Stimulated activated CD4-positive, alpha-beta T cell treated with anti-CD3 and anti-CD28 coated beads, Interleukin-1b, Interleukin-23, amount 100 ng/mL, for 1 hour (primary cell): ENCODE data around the gene HRH2.
"Not testable (repeated sequence)": the region's sequence is repeated elsewhere in the genome, so short reads cannot be mapped to it uniquely, and the experiment has no call there.

Experiments used
- DNase-seq, 2 donors: peaks; one replicate each; pipeline ENCODE4 v3.0.0-alpha.2; 2020; ENCODE audit warnings: low read depth in 2 of 2

HRH2 gene

DNA sequence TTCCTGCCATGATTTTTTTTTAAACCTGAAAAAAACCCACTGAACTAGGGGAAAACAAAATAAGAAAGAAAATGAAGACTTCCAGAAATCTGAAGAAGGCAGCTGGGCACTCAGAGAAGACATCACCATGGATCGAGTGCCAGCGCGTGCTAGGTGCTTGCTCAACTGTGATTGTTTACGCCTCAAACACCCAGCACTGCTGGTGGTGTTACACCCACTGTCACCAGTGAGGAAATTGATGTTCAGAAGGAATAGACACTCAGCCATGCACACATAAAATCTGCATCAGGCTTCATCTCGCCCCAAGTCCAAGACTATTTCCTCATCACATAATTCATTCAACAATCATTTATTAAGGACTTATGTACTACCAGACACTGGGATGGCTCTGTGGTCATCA is 82.1 kb downstream of the HRH2 start:
- no peak for DNase-seq

DNA sequence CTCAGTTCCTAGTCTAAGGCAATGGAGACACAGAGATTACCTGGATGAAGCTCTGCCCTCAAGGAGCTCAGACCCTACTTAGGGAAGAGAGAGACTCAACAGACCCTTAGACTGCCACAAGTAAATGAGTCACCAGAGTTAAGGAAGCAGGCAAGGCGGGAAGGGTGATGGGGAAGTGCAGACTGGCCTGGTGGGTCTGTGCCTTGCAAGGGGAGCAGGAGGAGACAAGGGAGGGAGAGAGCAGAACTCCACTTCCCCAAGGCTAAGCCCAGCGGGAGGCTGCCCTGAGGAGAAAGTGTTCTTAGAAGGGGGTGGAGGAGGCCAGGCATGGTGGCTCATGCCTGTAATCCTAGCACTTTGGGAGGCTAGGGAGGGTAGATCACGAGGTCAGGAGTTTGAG is 83.7 kb downstream of the HRH2 start:
- no peak for DNase-seq

DNA sequence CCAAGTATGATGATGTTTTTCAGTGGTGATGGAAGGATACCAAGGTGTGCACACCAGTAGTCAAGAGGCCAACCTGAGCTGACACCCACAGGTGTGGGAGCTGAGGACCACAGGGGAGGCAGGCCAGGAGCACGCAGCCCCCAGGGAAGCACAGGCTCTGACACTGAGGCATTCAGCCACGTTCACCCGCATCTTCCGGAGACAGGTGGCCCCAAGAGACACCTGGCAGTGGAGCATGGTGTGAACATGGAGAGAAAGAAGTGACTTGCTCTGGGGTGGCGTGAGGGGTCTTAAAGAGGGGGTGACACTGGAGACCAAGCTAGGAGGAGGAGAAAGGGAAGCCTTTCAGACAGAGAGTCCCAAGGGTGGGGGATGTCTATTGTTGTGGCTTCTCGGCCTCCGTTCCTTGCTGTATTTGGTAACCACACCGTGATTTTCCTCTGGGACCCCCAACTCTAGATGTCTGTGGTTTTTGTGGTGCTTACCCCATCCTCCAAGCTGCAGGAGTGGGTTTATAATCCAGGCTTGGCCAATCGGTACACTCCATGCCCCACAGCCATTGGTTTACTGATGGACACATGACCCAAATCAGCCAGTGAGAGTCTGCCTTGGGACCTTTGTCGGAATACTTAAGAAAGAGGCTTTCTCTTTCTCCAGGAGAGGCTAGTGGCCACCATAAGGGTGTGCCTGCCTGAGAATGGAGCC is 84.6 kb downstream of the HRH2 start:
- no peak for DNase-seq

DNA sequence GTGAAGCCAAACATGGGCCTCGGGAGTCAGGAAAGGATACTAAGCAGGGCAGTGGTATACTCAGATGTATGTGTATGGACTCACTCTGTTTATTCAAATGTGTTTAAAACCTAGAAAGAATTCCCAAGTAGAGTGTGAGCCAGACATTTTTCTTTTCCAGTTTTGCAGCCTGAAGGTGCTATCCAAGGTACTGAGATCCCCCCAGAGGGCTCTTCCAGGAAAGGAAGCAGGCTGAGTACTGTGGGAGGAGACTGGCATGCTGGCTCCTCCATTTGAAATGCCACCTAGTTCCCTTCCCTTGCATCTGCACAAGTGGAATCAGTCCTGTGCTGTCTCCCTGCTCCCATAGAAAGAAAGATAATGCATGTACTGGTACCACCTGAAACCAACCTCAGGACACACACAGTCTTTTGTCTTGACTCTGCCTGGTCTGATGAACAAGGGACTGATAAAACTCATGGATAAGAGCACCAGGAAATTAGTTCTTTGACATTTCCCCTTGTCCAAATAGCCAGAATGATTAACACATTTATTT is 85.9 kb downstream of the HRH2 start:
- DNase-seq: no peak

DNA sequence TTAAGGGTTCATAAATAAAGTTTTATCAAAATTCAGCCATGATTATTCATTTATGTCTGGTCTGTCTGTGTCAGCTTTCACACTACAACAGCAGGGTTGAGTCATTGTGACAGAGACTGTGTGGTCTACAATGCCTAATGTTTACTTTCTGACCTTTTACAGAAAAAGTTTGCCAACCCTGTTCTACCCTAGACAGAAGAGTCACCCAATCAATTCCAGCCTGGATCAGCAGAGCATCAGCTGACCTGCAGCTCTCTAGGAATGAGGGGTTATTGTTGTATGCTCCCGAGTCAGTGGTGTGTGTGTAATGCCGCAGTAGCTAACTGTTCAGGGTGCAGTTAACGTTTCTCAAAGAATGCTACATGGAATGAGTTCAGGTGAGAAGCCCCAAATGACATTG is 87.3 kb downstream of the HRH2 start:
- no peak for DNase-seq

DNA sequence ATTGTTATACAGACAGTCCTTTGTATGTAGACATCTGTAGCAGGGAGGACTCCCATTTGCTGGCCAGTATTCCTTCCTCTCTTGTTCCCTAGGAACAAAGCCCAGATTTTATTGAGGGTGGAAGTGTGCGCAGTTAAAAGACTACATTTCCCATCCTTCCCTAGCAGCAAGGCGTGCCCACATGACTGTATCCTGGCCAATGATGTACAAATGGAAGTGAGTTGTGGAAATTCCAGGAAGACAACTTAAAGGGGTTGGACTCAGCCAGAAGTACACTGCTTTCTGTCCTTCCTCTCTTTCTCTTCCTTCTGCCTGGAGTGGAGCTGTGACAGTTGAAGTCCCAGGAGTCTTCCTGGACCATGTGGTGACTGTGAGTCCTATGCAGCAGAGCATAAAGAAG is 89.0 kb downstream of the HRH2 start:
- no peak for DNase-seq

DNA sequence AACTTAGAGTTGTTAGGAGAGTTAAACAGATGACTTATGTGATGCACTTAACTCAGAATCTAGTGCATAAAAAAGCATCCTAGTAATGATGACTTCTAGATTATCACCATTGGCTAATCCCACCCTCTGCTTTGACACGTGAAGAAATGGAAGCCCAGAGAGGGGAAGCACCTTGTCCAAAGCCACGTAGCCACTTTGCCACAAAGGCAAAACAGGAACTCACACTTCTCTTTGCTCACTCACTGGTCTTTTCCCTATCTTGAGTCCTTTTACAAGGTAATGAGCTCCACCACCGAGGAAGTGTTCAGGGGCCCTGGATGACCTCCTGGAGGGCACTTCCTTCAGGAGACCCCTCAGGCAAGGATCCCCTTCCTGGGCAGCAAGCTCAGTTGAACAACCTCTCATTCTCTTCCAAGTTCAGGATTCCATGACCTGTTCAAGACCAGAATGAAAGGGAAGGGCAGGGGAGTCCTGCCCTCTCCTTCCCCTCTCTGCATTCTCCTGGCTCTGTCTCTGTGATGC is 89.7 kb downstream of the HRH2 start:
- no peak for DNase-seq

DNA sequence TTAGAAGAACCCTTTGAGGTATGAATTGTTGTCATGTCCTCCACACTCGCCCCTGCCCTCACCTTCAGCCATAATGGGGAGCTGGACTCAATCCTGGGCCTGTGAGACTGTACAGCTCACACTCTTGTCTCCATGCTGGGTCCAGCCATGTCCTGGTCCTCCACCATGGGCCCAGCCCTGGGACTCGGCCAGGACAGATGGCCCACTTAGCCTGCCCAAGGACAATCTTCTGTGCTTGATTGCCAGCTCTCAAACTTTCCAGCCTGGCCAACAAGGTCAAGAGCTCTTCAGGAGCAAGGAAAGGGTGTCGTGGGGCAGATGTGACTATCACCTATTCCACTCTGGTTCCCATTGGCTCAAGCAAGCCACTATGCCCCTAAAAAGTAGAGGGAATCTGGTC is 90.8 kb downstream of the HRH2 start:
- DNase-seq: no peak

DNA sequence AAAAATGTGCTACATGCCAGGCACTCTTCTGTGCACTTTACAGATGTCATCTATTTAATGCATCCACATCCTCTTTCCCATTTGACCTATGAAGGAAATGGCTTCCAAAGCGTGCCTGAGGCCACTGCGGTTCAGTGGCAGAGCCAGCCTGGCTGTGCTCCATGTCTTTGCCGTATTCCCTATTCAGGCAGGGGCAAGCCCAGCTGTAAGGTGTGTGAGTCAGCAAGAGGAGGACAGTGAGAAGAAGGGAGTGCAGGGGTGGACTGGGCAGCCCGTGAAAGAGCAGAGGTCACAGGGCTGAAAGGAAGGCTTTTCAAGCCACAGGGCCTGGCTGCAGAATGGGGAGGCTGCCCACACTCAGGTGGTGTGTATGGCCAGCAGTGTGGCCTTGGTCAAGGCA is 91.7 kb downstream of the HRH2 start:
- no peak for DNase-seq

DNA sequence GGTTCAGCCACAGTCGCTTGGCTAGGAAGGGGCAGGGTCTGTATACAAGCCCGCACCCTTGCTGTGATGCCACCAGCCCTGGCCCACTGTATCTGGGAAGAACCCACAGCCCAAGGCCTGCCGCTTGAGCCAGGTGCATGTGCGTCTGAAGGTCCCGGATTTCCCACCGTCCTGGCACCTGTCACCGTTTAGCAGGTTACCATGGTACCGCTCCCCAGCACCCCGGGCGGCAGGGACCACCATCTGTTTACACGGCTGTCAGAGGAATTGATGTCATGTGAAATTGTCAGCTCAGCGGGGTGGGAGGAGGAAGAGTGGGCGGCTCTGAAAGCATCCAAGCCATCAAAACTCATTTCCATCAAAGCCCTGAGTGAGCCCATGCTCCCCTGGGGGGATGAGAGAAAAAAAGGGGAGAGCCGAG is 92.7 kb downstream of the HRH2 start:
- no peak for DNase-seq

DNA sequence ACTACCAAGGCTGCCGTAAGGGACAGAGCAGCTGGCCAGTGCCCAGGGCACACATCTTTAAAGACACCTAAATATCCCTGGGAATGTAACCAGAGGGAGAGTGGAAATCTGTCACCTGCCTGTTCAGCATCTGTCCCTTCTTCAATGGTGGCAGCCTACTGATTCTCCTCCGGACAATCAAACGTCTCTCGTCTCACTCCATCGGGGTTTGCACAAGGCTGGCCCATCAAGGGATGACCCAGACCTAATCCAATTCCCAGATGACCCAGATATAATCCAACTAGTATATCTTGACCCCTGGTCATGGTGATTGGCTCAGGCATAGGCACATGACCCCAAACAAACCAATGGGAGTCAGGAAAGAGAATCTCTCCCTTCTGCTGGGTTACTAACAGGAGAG is 93.5 kb downstream of the HRH2 start:
- DNase-seq: no peak

DNA sequence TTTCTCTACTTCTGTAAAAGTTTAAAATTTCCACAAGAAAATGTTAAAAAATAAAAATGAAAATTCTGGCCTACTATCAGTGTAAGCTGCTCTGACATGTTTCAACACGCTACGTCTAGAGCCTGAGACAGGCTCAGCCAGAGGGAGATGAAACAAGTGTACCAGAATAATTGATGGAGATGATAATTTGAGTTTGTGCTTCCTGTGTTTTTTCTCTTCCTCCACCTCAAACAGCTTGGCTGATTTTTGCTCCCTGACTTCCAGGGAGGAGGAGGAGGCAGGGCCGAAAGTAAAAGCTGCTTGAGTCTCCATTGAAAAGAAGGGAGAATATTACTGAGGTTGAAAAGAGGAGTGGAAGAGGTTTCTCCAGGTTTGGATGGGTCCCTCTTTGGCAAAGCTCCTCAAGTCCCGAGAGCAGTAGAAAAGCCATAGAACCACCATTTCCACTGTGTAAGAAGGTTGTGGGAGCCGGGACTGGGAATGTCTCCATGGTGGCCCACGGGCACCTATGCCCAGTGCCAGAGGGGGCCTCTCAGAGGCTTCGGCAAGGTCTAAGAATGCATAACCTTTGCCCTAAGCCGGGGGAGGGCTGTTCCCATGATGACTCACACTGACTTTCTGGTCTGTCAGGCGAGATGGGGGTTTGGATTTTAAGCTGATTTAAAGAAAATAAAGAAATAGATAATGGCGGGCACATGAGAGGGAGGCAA is 95.1 kb downstream of the HRH2 start:
- no peak for DNase-seq

DNA sequence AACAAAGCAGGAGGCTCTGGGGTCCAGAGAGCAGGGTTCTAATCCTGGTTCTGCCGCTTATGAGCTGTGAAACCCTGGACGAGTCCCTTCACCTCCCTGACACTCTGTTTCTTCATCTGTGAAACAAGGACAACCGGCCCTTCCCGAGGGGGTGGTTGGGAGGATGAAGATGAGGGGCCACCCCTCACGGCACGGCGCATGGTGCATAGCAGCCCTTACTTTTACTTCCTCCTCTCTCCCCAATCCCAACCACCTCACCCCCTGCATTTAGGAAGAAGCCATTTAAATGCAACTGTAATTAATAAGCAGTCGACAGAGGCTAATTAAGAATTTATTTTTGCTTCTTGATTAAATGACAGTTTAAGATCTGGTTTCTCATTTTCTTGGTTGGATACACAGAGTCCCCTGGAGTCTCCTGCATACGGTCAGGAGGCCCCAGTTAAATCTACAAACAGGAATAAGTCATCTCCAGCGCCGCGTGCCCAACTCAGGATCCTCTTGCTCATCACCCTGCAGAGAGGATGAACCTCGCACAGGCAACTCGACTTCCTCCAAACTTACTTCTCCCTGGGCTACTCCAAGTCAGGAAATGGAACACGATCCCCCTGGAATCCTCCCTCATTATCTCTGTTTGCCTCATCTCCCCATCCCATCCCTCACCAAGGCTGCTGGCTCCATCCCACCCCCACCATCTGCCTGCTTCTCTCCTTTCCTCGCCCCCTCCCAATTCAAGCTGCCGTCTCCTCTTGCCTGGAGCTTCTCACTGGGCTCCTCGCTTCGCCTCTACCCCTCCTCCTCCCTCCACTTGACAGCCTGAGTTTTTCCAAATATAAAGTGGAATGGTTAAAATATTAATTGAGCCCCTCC is 95.9 kb downstream of the HRH2 start:
- DNase-seq: no peak

DNA sequence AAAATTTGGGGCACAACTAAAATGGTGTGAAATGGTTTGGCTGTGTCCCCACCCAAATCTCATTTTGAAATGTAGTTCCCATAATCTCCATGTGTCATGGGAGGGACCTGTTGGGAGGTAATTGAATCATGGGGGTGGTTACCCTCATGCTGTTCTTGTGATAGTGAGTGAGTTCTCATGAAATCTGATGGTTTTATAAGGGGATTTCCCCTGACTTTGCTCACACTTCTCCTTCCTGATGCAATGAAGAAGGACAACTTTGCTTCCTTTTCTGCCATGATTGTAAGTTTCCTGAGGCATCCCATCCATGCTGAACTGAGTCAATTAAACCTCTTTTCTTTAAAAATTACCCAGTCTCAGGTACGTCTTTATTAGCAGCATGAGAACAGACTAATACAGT is 102.1 kb downstream of the HRH2 start:
- not testable (repeated sequence) for DNase-seq
